Stimulated activated CD4-positive, alpha-beta T cell treated with anti-CD3 and anti-CD28 coated beads, TNF-alpha, amount 100 ng/mL, for 4 hours (primary cell): ENCODE measurements around the gene ZNF212.
"Not testable (repeated sequence)": the region's sequence is repeated elsewhere in the genome, so short reads cannot be mapped to it uniquely, and the experiment has no call there.

ENCODE experiments used
- DNase-seq, 3 experiments: peaks; one replicate each; pipeline ENCODE4 v3.0.0-alpha.2; 2020; ENCODE audit warnings: low read depth in 3 of 3

The ZNF212 gene

GRCh38 chr7:149252378-149252777 lies 12.9 kb downstream of the ZNF212 start:
- no peak for DNase-seq

- no peak for DNase-seq
Observed at GRCh38 chr7:149253665-149254064, 14.2 kb downstream of the ZNF212 start.

DNA sequence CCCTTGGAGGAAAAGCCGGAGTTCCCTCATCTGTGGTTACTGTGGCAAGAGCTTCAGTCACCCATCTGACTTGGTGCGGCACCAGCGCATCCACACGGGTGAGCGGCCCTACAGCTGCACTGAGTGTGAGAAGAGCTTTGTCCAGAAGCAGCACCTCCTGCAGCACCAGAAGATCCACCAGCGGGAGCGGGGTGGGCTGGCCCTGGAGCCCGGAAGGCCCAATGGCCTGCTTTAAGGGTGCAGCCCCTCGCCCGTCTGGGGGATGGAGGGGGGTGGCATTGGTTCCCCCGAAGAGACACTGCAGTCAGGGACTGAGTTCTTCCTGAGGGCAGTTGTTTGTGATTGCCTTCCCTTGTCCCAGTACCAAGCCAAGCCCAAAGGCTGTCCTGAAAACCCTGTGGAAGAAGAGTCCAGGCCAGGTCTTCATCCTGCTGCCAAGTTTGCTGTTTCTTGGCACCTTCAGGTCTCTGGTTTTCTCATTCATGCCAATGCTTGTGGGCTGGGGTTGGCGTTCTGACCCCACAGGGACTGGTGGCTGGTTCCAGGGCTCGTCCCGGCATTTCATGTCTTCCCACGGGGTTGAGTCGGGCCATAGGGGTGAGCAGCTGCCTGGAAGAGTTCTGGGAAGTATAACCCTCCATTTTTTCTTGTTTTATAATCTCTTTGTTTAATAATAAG lies 14.9 kb downstream of the ZNF212 start:
- no peak for DNase-seq

GRCh38 chr7:149255174-149255573 lies 15.7 kb downstream of the ZNF212 start:
- no peak for DNase-seq

GRCh38 chr7:149256568-149256967 lies 17.1 kb downstream of the ZNF212 start:
- no peak for DNase-seq

GRCh38 chr7:149257146-149257545 lies 17.7 kb downstream of the ZNF212 start:
- no peak for DNase-seq

DNA sequence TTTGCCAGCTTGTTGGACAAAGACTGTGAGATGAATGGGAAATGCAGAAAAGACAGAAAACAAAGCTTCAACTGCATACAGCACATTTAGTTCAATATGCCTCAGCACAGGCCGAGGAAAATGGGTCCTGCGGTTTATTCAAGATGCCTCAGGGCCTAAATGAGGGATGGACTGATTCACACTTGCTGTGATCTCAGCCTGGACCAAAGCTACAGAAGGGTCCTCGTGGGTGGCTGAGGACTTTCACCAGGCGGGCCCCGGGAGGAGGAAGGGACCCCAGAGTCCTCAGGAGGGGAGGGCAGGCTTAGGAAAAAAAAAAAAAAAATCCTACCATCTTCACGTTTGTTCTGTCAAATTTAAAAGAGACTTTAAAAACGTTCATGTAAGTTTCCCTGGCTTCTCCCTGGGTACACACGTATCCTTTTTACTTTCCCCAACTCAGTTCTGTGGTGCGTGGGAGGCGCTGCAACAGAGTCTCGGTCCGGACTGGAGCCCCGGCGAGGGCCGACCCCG lies 21.9 kb downstream of the ZNF212 start:
- DNase-seq: no peak

DNA sequence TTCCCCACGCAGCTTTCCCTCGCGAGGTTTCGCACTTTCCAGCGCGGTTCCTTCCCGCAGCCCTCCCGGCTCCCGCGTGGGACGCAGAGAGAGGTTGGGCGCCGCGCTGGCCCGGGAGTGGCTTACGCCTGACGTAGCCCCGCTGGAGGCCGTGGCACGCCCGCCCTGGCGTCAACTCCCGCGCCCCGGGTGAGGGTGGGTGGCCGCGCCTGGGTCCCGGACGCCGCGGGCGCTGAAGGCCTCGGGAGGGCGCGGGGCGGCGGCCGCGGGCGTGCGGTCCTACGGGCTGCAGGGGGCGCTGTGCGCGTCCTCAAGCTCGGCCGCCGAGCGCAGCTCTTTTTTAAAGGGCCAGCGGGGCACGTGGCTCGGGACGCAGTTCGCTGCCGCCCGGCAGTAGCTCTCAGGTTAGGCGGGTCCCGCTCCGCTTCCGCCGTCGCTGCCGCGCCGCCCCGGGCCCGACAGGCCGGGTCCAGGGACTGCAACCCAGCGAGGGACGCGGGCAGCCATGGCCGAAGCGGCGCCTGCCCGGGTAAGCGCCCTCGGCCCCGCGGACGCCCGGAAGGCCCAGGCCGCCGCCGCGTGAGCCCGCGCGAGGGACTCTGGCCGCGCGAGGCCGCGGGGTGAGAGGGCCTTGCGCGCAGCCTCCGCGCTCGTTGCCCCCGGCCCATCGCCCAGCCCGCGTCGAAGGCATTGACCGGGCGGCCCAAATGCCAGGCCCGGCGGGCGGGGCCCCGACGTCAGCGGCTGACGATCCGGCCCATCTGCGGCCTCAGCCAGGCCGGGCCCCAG lies 22.6 kb downstream of the ZNF212 start, which contains the start of gene ZNF783:
Gene ZNF783, plus strand, starts transcription at position 368 of the 789 bp plus-strand sequence. Its CDS starts 138 bp downstream, at position 506.
- DNase-seq: peak; percentile 74 to 80 (median 78)

DNA sequence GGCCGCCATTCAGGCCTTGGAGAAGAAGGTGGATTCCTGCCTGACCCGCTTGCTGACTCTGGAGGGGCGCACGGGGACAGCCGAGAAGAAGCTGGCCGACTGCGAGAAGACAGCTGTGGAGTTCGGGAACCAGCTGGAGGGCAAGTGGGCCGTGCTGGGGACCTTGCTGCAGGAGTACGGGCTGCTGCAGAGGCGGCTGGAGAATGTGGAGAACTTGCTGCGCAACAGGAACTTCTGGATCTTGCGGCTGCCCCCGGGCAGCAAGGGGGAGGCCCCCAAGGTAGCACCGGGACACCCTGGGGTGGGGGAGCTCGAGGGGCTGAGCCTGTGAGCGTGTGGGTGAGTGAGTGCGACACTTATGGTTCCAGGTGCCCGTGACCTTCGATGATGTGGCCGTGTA lies 27.0 kb downstream of the ZNF212 start:
- no peak for DNase-seq

- no peak for DNase-seq
Observed at GRCh38 chr7:149267733-149268132, 28.3 kb downstream of the ZNF212 start.

GRCh38 chr7:149274424-149274823 lies 35.0 kb downstream of the ZNF212 start:
- DNase-seq: not testable (repeated sequence)

DNA sequence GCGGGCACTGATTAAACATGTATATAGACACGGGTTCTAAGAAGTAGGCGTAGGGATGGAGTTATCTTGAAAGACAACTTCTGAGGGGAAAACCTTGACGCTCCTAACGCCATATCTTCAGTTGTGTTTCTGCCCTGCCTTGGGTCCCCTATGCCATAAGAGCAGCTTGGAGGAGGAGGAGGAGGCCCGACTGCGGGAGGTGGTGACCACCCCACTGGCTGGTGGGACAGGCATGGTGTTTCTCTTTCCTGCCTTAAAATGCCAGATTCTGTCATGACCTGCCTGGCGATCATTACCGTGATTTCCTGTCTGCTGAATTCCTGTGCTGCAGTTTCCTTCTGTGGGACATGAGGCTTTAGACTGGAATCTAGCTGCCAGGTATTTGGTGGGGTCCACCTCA lies 38.4 kb downstream of the ZNF212 start:
- DNase-seq: no peak

DNA sequence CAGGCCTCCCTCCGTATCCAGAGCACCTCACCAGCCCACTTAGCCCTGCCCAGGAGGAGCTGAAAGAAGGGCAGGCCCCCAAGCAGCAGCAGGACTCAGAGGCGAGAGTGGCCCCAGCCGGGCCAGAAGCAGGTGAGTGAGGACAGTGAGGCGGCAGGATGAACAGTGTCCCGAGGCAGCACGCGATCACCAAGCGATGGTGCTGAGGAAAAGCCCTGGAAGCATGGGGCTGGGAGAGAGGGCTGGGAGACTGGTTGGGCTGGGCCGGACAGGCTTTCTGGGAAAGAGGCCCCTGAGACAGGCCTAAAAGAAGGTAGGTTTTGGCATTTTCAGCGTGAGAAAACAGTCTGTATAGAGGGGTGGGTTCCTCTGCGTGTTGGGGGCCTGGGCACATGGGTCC lies 38.9 kb downstream of the ZNF212 start:
- no peak for DNase-seq

DNA sequence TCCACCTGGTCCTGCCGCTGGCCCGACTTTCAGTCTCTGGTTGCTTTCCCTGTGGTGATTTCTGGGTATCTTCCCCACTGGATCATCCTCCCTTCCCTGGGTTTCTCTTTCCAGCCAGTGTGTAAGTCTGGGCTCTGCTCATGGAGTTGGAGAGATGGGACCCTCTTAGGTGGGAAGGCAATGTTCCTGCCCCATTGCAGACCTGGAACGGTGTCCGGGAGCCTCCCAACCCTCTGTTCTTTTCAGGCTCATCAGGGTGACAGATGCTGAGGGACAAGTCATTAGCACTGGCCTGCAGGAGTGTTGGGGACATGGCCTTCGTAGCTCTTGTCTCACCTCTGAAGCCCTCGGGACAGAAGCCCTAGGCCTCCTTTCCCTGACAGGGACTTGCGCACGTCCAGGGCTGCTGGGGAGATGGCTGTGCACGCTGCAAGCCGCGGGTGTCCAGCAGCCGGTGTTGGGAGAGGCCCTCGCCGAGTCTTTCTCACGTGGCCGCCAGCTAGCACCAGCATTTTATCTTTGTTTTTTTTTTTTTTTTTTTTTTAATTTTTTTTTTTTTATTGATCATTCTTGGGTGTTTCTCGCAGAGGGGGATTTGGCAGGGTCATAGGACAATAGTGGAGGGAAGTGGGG lies 39.8 kb downstream of the ZNF212 start:
- DNase-seq: no peak

- no peak for DNase-seq
Observed at GRCh38 chr7:149280151-149280550, 40.7 kb downstream of the ZNF212 start.

DNA sequence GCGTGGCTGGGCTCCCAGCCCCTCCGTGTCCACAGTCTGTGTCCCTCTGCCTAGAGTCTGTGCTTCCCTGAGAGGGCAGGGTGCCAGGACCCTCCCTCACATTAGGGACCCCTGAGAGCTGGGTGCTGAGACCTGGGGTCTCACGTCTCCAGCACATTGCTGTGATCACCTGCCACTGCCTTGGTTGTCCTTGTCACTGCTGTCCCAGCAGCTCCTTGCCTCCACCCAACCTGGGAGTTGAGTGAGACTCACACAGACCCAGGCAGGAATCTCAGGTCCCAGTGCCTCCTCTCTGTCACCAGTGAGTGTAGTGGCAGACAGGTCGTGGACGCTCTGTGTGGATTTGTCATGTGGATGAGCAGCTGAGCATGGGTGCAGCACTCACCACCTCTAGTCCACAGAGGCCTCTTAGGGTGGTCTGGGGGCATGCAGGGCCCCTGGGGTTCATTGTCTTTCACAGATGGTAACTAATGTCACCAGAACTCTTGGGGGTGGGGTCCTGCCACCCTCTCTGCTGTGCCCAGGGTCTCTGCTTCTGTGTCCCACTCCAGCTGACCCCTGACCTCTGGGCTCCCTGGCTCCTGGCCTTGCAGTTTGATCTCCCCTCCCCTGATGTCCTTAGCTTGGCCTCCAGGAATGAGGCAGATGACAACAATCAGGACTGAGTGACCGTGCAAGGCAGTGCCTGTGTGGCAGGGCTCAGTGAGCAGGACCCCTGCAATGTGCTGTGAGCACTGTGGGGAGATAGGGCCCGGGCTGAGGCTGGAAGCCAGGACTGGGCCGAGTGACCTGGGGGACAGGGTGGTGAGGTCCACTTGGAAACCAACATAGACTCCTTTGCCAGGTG lies 41.4 kb downstream of the ZNF212 start:
- DNase-seq: no peak

- no peak for DNase-seq
Observed at GRCh38 chr7:149281508-149282330, 42.3 kb downstream of the ZNF212 start.

DNA sequence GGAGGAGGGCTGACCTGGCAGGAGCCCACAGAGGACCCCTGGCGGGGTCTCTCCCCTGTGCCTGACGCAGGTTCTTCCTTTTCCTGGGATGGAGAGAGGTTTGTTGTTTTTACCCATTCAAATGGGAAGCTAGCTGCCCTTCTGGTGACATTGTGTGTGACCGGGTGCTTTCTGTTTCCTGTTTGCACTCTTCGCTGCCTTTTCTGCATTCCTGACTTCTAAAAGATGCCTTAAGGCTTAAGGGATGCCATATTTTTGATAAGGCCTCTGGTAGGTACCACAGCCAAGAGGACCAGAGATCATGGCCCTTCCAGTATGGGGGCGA lies 42.8 kb downstream of the ZNF212 start:
- no peak for DNase-seq

DNA sequence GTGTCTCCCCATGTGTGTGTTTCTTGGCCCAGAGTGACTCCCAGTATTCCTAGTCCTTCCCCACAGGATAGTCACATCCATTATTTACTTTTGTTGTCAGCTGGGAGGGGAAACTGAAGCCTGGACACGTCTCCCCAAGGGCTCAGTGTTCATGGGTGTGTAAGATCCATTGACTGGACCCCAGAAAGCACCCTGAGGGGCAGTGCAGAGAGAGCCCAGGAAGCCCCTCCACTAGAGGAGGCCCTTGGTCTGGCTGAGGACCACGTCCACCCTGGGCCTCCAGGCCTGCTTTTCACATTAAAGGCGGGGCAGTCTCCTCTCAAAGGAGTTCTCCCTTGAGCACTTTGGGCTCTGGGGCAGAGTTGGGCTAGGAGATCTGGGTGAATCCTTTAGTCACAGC lies 43.9 kb downstream of the ZNF212 start:
- DNase-seq: no peak

- DNase-seq: peak in 1 of 3 experiments; percentile 7
Observed at GRCh38 chr7:149284343-149284742, 44.9 kb downstream of the ZNF212 start.
